ENCODE results near the gene FARS2. TPM values are rescaled to one million over a fixed set of nuclear protein-coding genes. Genes with fewer than 3 reads are reported as not detected.

FARS2 gene
- total RNA-seq, 1 donor from 2014 or later = 23.3 TPM

- H3K4me3 Mint-ChIP-seq = peak overlapping the region; percentile 100
- H3K27me3 Mint-ChIP-seq (ENCODE audit: low read depth) = no peaks in the 10 kb centered on the region
- no peak for DNase-seq (ENCODE audit: low read depth, low spot score)
- no peak overlapping the region for H3K27ac Mint-ChIP-seq (ENCODE audit: unreplicated experiment)
- peaks cover 18% of the 10 kb centered on the region for H3K36me3 Mint-ChIP-seq (ENCODE audit: low read depth)
- peaks cover 27% of the 10 kb centered on the region for H3K4me1 Mint-ChIP-seq
- no peak for TF ChIP-seq CTCF (conservative IDR thresholded peaks at IDR 0.05)
- H3K9me3 Mint-ChIP-seq = no peaks in the 10 kb centered on the region
Observed at GRCh38 chr6:5259428-5259827, 1.9 kb upstream of the FARS2 start.

- H3K27ac Mint-ChIP-seq (ENCODE audit: unreplicated experiment) = peak overlapping the region; percentile 99
- DNase-seq (ENCODE audit: low read depth, low spot score) = peak; percentile 31
- H3K4me3 Mint-ChIP-seq = peak overlapping the region; percentile 100
- H3K36me3 Mint-ChIP-seq (ENCODE audit: low read depth) = peaks cover 12% of the 10 kb centered on the region
- peaks cover 27% of the 10 kb centered on the region for H3K4me1 Mint-ChIP-seq
- no peak for TF ChIP-seq CTCF (conservative IDR thresholded peaks at IDR 0.05)
- no peaks in the 10 kb centered on the region for H3K27me3 Mint-ChIP-seq (ENCODE audit: low read depth)
- H3K9me3 Mint-ChIP-seq = no peaks in the 10 kb centered on the region
Observed at GRCh38 chr6:5260111-5260620, 1.1 kb upstream of the FARS2 start.

GRCh38 chr6:5261545-5262109 is 314 bp downstream of the FARS2 start:
- Mint-ChIP-seq H3K9me3 (no peaks in the 10 kb centered on the region), H3K27me3 (ENCODE audit: low read depth) (no peaks in the 10 kb centered on the region), H3K27ac (ENCODE audit: unreplicated experiment) (peak overlapping the region; percentile 100), H3K4me3 (peak overlapping the region; percentile 100), H3K4me1 (peaks cover 27% of the 10 kb centered on the region), H3K36me3 (ENCODE audit: low read depth) (peaks cover 16% of the 10 kb centered on the region)
- TF ChIP-seq CTCF (conservative IDR thresholded peaks at IDR 0.05) = no peak
- DNase-seq (ENCODE audit: low read depth, low spot score) = no peak

- Mint-ChIP-seq H3K27me3 (ENCODE audit: low read depth) (no peaks in the 10 kb centered on the region), H3K27ac (ENCODE audit: unreplicated experiment) (no peak overlapping the region), H3K9me3 (peaks cover 2% of the 10 kb centered on the region), H3K36me3 (ENCODE audit: low read depth) (peaks cover 17% of the 10 kb centered on the region), H3K4me3 (no peak overlapping the region), H3K4me1 (peaks cover 14% of the 10 kb centered on the region)
- no peak for DNase-seq (ENCODE audit: low read depth, low spot score)
- no peak for TF ChIP-seq CTCF (conservative IDR thresholded peaks at IDR 0.05)
Observed at GRCh38 chr6:5266423-5266822, 5.1 kb downstream of the FARS2 start.

- H3K4me3 Mint-ChIP-seq = no peak overlapping the region
- peaks cover 19% of the 10 kb centered on the region for H3K36me3 Mint-ChIP-seq (ENCODE audit: low read depth)
- no peak overlapping the region for H3K27ac Mint-ChIP-seq (ENCODE audit: unreplicated experiment)
- peaks cover 2% of the 10 kb centered on the region for H3K9me3 Mint-ChIP-seq
- TF ChIP-seq CTCF (conservative IDR thresholded peaks at IDR 0.05) = no peak
- no peaks in the 10 kb centered on the region for H3K27me3 Mint-ChIP-seq (ENCODE audit: low read depth)
- DNase-seq (ENCODE audit: low read depth, low spot score) = no peak
- H3K4me1 Mint-ChIP-seq = no peaks in the 10 kb centered on the region
Observed at GRCh38 chr6:5270093-5270680, 8.9 kb downstream of the FARS2 start.

All from neural crest cell (in vitro differentiated cells).